ENCODE measurements around the gene NALCN. TPM values are rescaled to one million over a fixed set of nuclear protein-coding genes. Genes with fewer than 3 reads are reported as not detected.

Gene NALCN
- total RNA-seq, 5 donors from 2014 or later (not counting 1 experiment from before 2014, with no cell fraction given), result not detected

DNA sequence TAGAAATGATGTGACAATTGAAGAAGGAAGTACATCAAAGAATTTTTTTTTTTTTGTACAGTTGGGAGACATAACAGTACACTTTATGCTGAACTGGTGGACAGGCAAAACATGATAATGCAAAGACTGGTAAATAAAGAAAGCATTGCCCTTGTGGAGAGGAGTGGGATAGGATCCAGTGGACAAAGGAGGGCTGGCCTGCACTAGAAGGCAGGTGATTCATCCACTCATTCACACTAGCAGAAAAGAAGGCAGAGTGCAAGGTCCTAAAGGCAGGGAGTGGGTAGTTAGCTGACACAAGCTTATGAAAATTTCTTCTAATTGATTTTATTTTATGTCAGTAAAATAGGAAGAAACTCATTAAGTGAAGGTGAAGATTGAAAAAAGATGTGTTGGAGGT lies 17.6 kb upstream of the NALCN start:
- Histone ChIP-seq H3K9me3 (no peaks in the 10 kb centered on the region), H3K36me3 (ENCODE audit: control insufficient read depth in 2 of 2, extremely low read depth in 1 of 2, insufficient read depth in 1 of 2, low read length in 1 of 2) (no peaks in the 10 kb centered on the region), H3K27ac (ENCODE audit: low read length) (no peak overlapping the region), H3K4me3 (ENCODE audit: control insufficient read depth in 1 of 2, extremely low read depth in 1 of 2, low read length in 1 of 2) (no peak overlapping the region), H3K4me1 (ENCODE audit: control insufficient read depth in 1 of 2, extremely low read depth in 1 of 2, insufficient read depth in 2 of 2, low read length in 2 of 2) (no peaks in the 10 kb centered on the region), H3K27me3 (replicated peaks in 1 of 2; ENCODE audit: control insufficient read depth in 2 of 2, extremely low read depth in 1 of 2, insufficient read depth in 2 of 2, low read length in 1 of 2) (no peaks in the 10 kb centered on the region)
- H3K4me1 Mint-ChIP-seq, result no peaks in the 10 kb centered on the region
- ChIA-PET CTCF (no interaction called here), POLR2A (interaction anchor here in 1 of 2 donors (0.6 kb wide), 1 partner anchor 21 kb away, joined by 3 read pairs; no protein-coding TSS in a partner anchor)
- H3K27me3 Mint-ChIP-seq, result peaks cover 6 to 12% of the 10 kb centered on the region in 2 donors
- H3K4me3 Mint-ChIP-seq, result no peak overlapping the region
- ATAC-seq (replicated peaks in 1 of 4), result no peak
- no peak for DNase-seq
- no peaks in the 10 kb centered on the region for H3K9me3 Mint-ChIP-seq
- H3K36me3 Mint-ChIP-seq, result no peaks in the 10 kb centered on the region
- H3K27ac Mint-ChIP-seq, result no peak overlapping the region

DNA sequence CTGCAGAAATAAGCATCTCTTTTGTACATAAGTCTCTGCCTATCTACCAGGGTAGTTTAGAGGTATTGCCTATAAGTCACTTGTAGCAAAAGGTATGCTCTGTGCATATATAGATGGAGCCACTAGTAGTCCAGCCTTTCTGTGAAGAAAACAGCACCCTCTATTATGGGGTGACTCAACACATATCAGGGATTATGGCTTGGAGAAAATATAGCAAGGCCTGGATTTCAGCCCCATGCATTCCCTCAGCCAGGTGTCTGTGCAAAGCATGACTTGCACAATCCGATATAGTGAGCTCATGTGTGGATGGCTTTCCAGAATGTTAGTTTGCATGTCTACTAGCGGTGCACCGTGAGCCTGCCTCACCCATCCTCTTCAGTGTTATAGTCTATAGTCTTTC lies 13.4 kb upstream of the NALCN start:
- Mint-ChIP-seq H3K27me3 (peaks cover 9 to 12% of the 10 kb centered on the region in 2 donors), H3K4me1 (no peaks in the 10 kb centered on the region), H3K4me3 (no peak overlapping the region), H3K9me3 (no peaks in the 10 kb centered on the region), H3K27ac (no peak overlapping the region), H3K36me3 (no peaks in the 10 kb centered on the region)
- Histone ChIP-seq H3K36me3 (ENCODE audit: control insufficient read depth in 2 of 2, extremely low read depth in 1 of 2, insufficient read depth in 1 of 2, low read length in 1 of 2) (no peaks in the 10 kb centered on the region), H3K27ac (ENCODE audit: low read length) (no peak overlapping the region), H3K9me3 (no peaks in the 10 kb centered on the region), H3K4me3 (ENCODE audit: control insufficient read depth in 1 of 2, extremely low read depth in 1 of 2, low read length in 1 of 2) (no peak overlapping the region), H3K4me1 (ENCODE audit: control insufficient read depth in 1 of 2, extremely low read depth in 1 of 2, insufficient read depth in 2 of 2, low read length in 2 of 2) (no peaks in the 10 kb centered on the region), H3K27me3 (replicated peaks in 1 of 2; ENCODE audit: control insufficient read depth in 2 of 2, extremely low read depth in 1 of 2, insufficient read depth in 2 of 2, low read length in 1 of 2) (peaks cover 0 to 3% of the 10 kb centered on the region in 2 experiments)
- POLR2A ChIA-PET, result no interaction called here
- CTCF ChIA-PET, result no interaction called here
- WGBS (ENCODE audit: insufficient coverage), result no CpG with 5 or more reads among the region's 3 CpGs
- ATAC-seq (replicated peaks in 1 of 4) (no peak), DNase-seq (no peak)

DNA sequence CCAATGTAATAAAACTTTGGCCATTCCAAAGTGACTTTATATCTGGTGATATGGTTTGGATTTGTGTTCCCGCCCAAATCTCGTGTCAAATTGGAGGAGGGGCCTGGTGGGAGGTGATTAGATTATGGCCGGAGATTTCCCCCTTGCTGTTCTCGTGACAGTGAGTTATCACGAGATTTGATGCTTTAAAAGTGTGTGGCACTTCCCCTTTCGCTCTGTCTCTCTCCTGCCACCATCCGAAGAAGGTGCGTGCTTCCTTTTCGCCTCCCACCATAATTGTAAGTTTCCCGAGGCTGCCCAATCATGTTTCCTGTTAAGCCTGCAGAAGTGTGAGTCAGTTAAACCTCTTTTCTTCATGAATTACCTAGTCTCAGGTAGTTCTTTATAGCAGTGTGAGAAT lies 9.3 kb upstream of the NALCN start:
- POLR2A ChIA-PET, result no interaction called here
- H3K9me3 Mint-ChIP-seq, result no peaks in the 10 kb centered on the region
- CTCF ChIA-PET, result no interaction called here
- ATAC-seq (replicated peaks in 1 of 4), result no peak
- H3K27me3 Mint-ChIP-seq, result peaks cover 0 to 3% of the 10 kb centered on the region in 2 donors
- no peak for DNase-seq
- no peaks in the 10 kb centered on the region for H3K36me3 Mint-ChIP-seq
- Histone ChIP-seq H3K4me3 (ENCODE audit: control insufficient read depth in 1 of 2, extremely low read depth in 1 of 2, low read length in 1 of 2) (no peak overlapping the region), H3K4me1 (ENCODE audit: control insufficient read depth in 1 of 2, extremely low read depth in 1 of 2, insufficient read depth in 2 of 2, low read length in 2 of 2) (no peaks in the 10 kb centered on the region), H3K36me3 (ENCODE audit: control insufficient read depth in 2 of 2, extremely low read depth in 1 of 2, insufficient read depth in 1 of 2, low read length in 1 of 2) (no peaks in the 10 kb centered on the region), H3K9me3 (no peaks in the 10 kb centered on the region), H3K27ac (ENCODE audit: low read length) (no peak overlapping the region), H3K27me3 (replicated peaks in 1 of 2; ENCODE audit: control insufficient read depth in 2 of 2, extremely low read depth in 1 of 2, insufficient read depth in 2 of 2, low read length in 1 of 2) (peaks cover 0 to 3% of the 10 kb centered on the region in 2 experiments)
- H3K4me1 Mint-ChIP-seq, result no peaks in the 10 kb centered on the region
- H3K27ac Mint-ChIP-seq, result no peak overlapping the region
- no peak overlapping the region for H3K4me3 Mint-ChIP-seq
- WGBS (ENCODE audit: insufficient coverage), result 100% methylated on average over 1 of the region's 10 CpGs

DNA sequence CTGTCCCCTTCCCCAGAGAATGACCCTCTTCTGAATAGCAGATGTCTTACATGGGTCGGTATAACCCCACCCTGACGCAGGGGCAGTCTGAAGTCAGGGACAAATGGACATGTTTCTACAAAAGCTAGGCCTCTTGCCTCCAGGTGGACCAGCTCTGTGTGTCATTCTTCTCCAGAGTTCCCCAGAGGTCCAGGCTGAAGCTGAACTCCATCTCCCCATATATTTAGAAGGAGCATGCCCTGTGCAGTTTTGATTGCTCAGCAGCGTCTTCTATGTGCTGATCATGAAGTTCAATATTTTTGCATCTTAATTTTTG lies 8.8 kb upstream of the NALCN start:
- no peak for DNase-seq
- Histone ChIP-seq H3K4me3 (ENCODE audit: control insufficient read depth in 1 of 2, extremely low read depth in 1 of 2, low read length in 1 of 2) (no peak overlapping the region), H3K27me3 (replicated peaks in 1 of 2; ENCODE audit: control insufficient read depth in 2 of 2, extremely low read depth in 1 of 2, insufficient read depth in 2 of 2, low read length in 1 of 2) (peaks cover 0 to 3% of the 10 kb centered on the region in 2 experiments), H3K27ac (ENCODE audit: low read length) (no peak overlapping the region), H3K36me3 (ENCODE audit: control insufficient read depth in 2 of 2, extremely low read depth in 1 of 2, insufficient read depth in 1 of 2, low read length in 1 of 2) (no peaks in the 10 kb centered on the region), H3K4me1 (ENCODE audit: control insufficient read depth in 1 of 2, extremely low read depth in 1 of 2, insufficient read depth in 2 of 2, low read length in 2 of 2) (no peaks in the 10 kb centered on the region), H3K9me3 (no peaks in the 10 kb centered on the region)
- ATAC-seq (replicated peaks in 1 of 4), result no peak
- no peak overlapping the region for H3K27ac Mint-ChIP-seq
- H3K4me3 Mint-ChIP-seq, result no peak overlapping the region
- no peaks in the 10 kb centered on the region for H3K36me3 Mint-ChIP-seq
- ChIA-PET POLR2A (no interaction called here), CTCF (no interaction called here)
- WGBS (ENCODE audit: insufficient coverage), result 88% methylated on average over 2 of the region's 3 CpGs
- H3K4me1 Mint-ChIP-seq, result no peaks in the 10 kb centered on the region
- no peaks in the 10 kb centered on the region for H3K9me3 Mint-ChIP-seq
- peaks cover 2 to 3% of the 10 kb centered on the region in 2 donors for H3K27me3 Mint-ChIP-seq

DNA sequence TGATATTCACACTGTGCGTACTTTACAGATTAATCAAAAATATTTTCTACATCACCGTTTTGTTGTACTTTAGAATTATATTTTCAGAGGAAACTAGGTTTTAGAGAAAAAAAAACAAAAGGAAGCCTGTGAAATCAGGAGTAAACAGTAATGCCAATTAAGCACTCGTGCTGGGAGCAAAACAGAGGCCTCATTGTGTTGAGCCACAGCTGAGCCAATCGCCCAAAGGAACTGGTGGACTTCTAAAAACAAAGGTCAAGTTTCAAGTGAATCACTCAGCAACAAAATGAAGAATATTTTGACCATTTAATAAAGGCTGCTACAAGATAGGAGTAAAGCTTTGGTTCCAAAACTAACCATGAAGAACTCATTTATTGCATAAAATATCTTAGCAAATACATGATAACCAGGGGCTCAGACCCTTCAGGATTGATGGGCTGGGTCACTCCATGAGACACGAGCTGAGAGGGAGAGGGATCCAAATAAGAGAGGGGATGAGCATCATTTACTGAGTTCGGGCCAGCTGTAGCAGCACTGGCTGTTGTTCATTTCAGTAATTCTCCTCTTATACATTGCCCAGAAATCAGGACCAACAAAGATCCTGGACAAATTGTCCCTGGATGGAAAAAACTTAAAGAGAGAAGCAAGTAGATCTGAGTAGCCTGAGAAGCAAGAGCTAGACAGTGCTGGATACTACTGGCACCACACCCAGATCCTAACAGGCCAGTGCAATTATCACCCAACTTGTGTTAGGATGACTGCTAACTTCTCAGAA lies 8.3 kb upstream of the NALCN start:
- Histone ChIP-seq H3K4me3 (ENCODE audit: control insufficient read depth in 1 of 2, extremely low read depth in 1 of 2, low read length in 1 of 2) (no peak overlapping the region), H3K4me1 (ENCODE audit: control insufficient read depth in 1 of 2, extremely low read depth in 1 of 2, insufficient read depth in 2 of 2, low read length in 2 of 2) (no peaks in the 10 kb centered on the region), H3K27ac (ENCODE audit: low read length) (no peak overlapping the region), H3K9me3 (no peaks in the 10 kb centered on the region), H3K36me3 (ENCODE audit: control insufficient read depth in 2 of 2, extremely low read depth in 1 of 2, insufficient read depth in 1 of 2, low read length in 1 of 2) (no peaks in the 10 kb centered on the region), H3K27me3 (replicated peaks in 1 of 2; ENCODE audit: control insufficient read depth in 2 of 2, extremely low read depth in 1 of 2, insufficient read depth in 2 of 2, low read length in 1 of 2) (peaks cover 0 to 3% of the 10 kb centered on the region in 2 experiments)
- no peaks in the 10 kb centered on the region for H3K36me3 Mint-ChIP-seq
- WGBS (ENCODE audit: insufficient coverage), result 14% methylated on average over 1 of the region's 6 CpGs
- H3K4me3 Mint-ChIP-seq, result no peak overlapping the region
- H3K27ac Mint-ChIP-seq, result no peak overlapping the region
- no peak for DNase-seq
- peaks cover 3 to 4% of the 10 kb centered on the region in 2 donors for H3K27me3 Mint-ChIP-seq
- no peaks in the 10 kb centered on the region for H3K9me3 Mint-ChIP-seq
- POLR2A ChIA-PET, result no interaction called here
- no peak for ATAC-seq (replicated peaks in 1 of 4)
- no peaks in the 10 kb centered on the region for H3K4me1 Mint-ChIP-seq
- CTCF ChIA-PET, result no interaction called here

DNA sequence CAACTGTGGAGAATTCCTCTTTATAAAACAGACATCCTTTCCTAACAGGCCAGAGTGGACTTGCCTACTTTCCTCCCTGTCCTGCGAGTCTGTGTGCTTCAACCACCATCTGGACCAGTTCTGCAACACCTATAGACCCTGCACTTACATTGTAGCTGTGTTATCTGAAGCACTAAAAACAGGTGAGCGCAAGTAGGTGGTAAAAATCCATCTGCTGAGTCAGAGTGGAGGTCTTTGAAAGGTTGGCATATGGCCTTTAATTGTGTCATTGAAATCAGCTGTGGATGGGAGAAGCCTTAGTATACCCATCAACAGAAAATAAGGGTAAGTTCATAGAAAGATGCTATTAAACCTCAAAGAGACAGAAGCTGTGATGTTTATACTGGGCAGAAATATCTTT lies 7.6 kb upstream of the NALCN start:
- no peak overlapping the region for H3K27ac ChIP-seq (ENCODE audit: low read length)
- Mint-ChIP-seq H3K4me1 (no peaks in the 10 kb centered on the region), H3K36me3 (no peaks in the 10 kb centered on the region), H3K27me3 (peaks cover 9 to 10% of the 10 kb centered on the region in 2 donors), H3K27ac (no peak overlapping the region), H3K4me3 (no peak overlapping the region), H3K9me3 (no peaks in the 10 kb centered on the region)
- no peaks in the 10 kb centered on the region for H3K36me3 ChIP-seq (ENCODE audit: control insufficient read depth in 2 of 2, extremely low read depth in 1 of 2, insufficient read depth in 1 of 2, low read length in 1 of 2)
- POLR2A ChIA-PET, result no interaction called here
- no peaks in the 10 kb centered on the region for H3K9me3 ChIP-seq
- CTCF ChIA-PET, result no interaction called here
- no CpG with 5 or more reads among the region's 2 CpGs for WGBS (ENCODE audit: insufficient coverage)
- H3K27me3 ChIP-seq (replicated peaks in 1 of 2; ENCODE audit: control insufficient read depth in 2 of 2, extremely low read depth in 1 of 2, insufficient read depth in 2 of 2, low read length in 1 of 2), result peaks cover 2 to 3% of the 10 kb centered on the region in 2 experiments
- H3K4me1 ChIP-seq (ENCODE audit: control insufficient read depth in 1 of 2, extremely low read depth in 1 of 2, insufficient read depth in 2 of 2, low read length in 2 of 2), result no peaks in the 10 kb centered on the region
- H3K4me3 ChIP-seq (ENCODE audit: control insufficient read depth in 1 of 2, extremely low read depth in 1 of 2, low read length in 1 of 2), result no peak overlapping the region
- no peak for DNase-seq
- ATAC-seq (replicated peaks in 1 of 4), result no peak

DNA sequence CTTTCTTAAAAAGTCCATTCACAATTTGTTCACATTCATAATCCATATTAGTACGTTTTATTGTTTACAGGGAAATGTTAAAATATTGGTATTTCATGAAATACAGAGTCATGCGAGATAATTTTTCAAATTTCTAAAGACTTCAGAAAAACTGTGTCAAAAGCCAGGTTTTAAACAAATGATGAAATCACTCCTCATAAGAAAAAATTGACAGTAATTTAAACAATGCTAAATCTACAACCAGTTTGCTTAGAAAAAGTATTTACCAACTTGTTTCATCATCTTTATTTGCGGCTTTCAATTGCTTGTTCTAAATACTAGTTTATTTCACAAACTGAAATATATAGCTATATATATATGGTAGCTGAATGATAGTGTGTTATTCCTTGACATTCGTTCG lies 1.2 kb upstream of the NALCN start:
- Histone ChIP-seq H3K9me3 (no peaks in the 10 kb centered on the region), H3K36me3 (ENCODE audit: control insufficient read depth in 2 of 2, extremely low read depth in 1 of 2, insufficient read depth in 1 of 2, low read length in 1 of 2) (no peaks in the 10 kb centered on the region), H3K27me3 (replicated peaks in 1 of 2; ENCODE audit: control insufficient read depth in 2 of 2, extremely low read depth in 1 of 2, insufficient read depth in 2 of 2, low read length in 1 of 2) (peaks cover 13 to 18% of the 10 kb centered on the region in 2 experiments), H3K4me3 (ENCODE audit: control insufficient read depth in 1 of 2, extremely low read depth in 1 of 2, low read length in 1 of 2) (no peak overlapping the region), H3K27ac (ENCODE audit: low read length) (no peak overlapping the region), H3K4me1 (ENCODE audit: control insufficient read depth in 1 of 2, extremely low read depth in 1 of 2, insufficient read depth in 2 of 2, low read length in 2 of 2) (no peaks in the 10 kb centered on the region)
- ChIA-PET CTCF (no interaction called here), POLR2A (no interaction called here)
- Mint-ChIP-seq H3K27ac (no peak overlapping the region), H3K36me3 (no peaks in the 10 kb centered on the region), H3K9me3 (no peaks in the 10 kb centered on the region), H3K4me1 (peaks cover 0 to 7% (median 6%) of the 10 kb centered on the region in 3 donors), H3K27me3 (peaks cover 38 to 47% of the 10 kb centered on the region in 2 donors), H3K4me3 (no peak overlapping the region)
- whole genome bisulfite sequencing (ENCODE audit: insufficient coverage), result no CpG with 5 or more reads among the region's 5 CpGs
- DNase-seq, result no peak
- ATAC-seq (replicated peaks in 1 of 4), result no peak

Data from T-cell (primary cell).